ENCODE results near the gene CNTN1. TPM values are rescaled to one million over a fixed set of nuclear protein-coding genes. Genes with fewer than 3 reads are reported as not detected.

The CNTN1 gene
- total RNA-seq, 1 donor from 2014 or later = 0.46 TPM

GRCh38 chr12:41052441-41052840 lies 360.2 kb downstream of the CNTN1 start:
- Mint-ChIP-seq H3K36me3 (ENCODE audit: low read depth, unreplicated experiment) (no peaks in the 10 kb centered on the region), H3K27ac (ENCODE audit: unreplicated experiment) (no peak overlapping the region), H3K4me3 (ENCODE audit: unreplicated experiment) (no peak overlapping the region), H3K9me3 (ENCODE audit: unreplicated experiment) (no peaks in the 10 kb centered on the region), H3K4me1 (ENCODE audit: unreplicated experiment) (no peaks in the 10 kb centered on the region), H3K27me3 (ENCODE audit: unreplicated experiment) (peaks cover 2% of the 10 kb centered on the region)
- no peak for DNase-seq (ENCODE audit: low spot score)
- no peak for TF ChIP-seq CTCF (IDR thresholded peaks at IDR 0.05; ENCODE audit: unreplicated experiment)

- H3K9me3 Mint-ChIP-seq (ENCODE audit: unreplicated experiment) = no peaks in the 10 kb centered on the region
- no peaks in the 10 kb centered on the region for H3K36me3 Mint-ChIP-seq (ENCODE audit: low read depth, unreplicated experiment)
- peaks cover 2% of the 10 kb centered on the region for H3K27me3 Mint-ChIP-seq (ENCODE audit: unreplicated experiment)
- H3K27ac Mint-ChIP-seq (ENCODE audit: unreplicated experiment) = no peak overlapping the region
- no peaks in the 10 kb centered on the region for H3K4me1 Mint-ChIP-seq (ENCODE audit: unreplicated experiment)
- DNase-seq (ENCODE audit: low spot score) = no peak
- H3K4me3 Mint-ChIP-seq (ENCODE audit: unreplicated experiment) = no peak overlapping the region
- TF ChIP-seq CTCF (IDR thresholded peaks at IDR 0.05; ENCODE audit: unreplicated experiment) = no peak
Measured at GRCh38 chr12:41053046-41053445, 360.8 kb downstream of the CNTN1 start.

GRCh38 chr12:41055875-41056577 lies 363.8 kb downstream of the CNTN1 start:
- no peak for DNase-seq (ENCODE audit: low spot score)
- H3K27me3 Mint-ChIP-seq (ENCODE audit: unreplicated experiment) = peaks cover 2% of the 10 kb centered on the region
- no peak overlapping the region for H3K27ac Mint-ChIP-seq (ENCODE audit: unreplicated experiment)
- H3K9me3 Mint-ChIP-seq (ENCODE audit: unreplicated experiment) = no peaks in the 10 kb centered on the region
- no peak for TF ChIP-seq CTCF (IDR thresholded peaks at IDR 0.05; ENCODE audit: unreplicated experiment)
- no peaks in the 10 kb centered on the region for H3K36me3 Mint-ChIP-seq (ENCODE audit: low read depth, unreplicated experiment)
- no peak overlapping the region for H3K4me3 Mint-ChIP-seq (ENCODE audit: unreplicated experiment)
- no peaks in the 10 kb centered on the region for H3K4me1 Mint-ChIP-seq (ENCODE audit: unreplicated experiment)

GRCh38 chr12:41058266-41058665 lies 366.0 kb downstream of the CNTN1 start:
- Mint-ChIP-seq H3K4me3 (ENCODE audit: unreplicated experiment) (no peak overlapping the region), H3K4me1 (ENCODE audit: unreplicated experiment) (no peaks in the 10 kb centered on the region), H3K9me3 (ENCODE audit: unreplicated experiment) (no peaks in the 10 kb centered on the region), H3K36me3 (ENCODE audit: low read depth, unreplicated experiment) (no peaks in the 10 kb centered on the region), H3K27me3 (ENCODE audit: unreplicated experiment) (peaks cover 2% of the 10 kb centered on the region), H3K27ac (ENCODE audit: unreplicated experiment) (no peak overlapping the region)
- TF ChIP-seq CTCF (IDR thresholded peaks at IDR 0.05; ENCODE audit: unreplicated experiment) = no peak
- DNase-seq (ENCODE audit: low spot score) = no peak

- Mint-ChIP-seq H3K4me3 (ENCODE audit: unreplicated experiment) (no peak overlapping the region), H3K36me3 (ENCODE audit: low read depth, unreplicated experiment) (no peaks in the 10 kb centered on the region), H3K27ac (ENCODE audit: unreplicated experiment) (no peak overlapping the region), H3K4me1 (ENCODE audit: unreplicated experiment) (no peaks in the 10 kb centered on the region), H3K27me3 (ENCODE audit: unreplicated experiment) (no peaks in the 10 kb centered on the region), H3K9me3 (ENCODE audit: unreplicated experiment) (no peaks in the 10 kb centered on the region)
- DNase-seq (ENCODE audit: low spot score) = no peak
- TF ChIP-seq CTCF (IDR thresholded peaks at IDR 0.05; ENCODE audit: unreplicated experiment) = no peak
Measured at GRCh38 chr12:41061192-41061591, 369.0 kb downstream of the CNTN1 start.

Measured in endothelial cell (in vitro differentiated cells).